Nephron progenitor cell (in vitro differentiated cells): ENCODE results near the gene KCTD17.

Experiments used
- DNase-seq: peaks from one replicate; pipeline ENCODE4 v3.0.0; 2021
- H3K27ac Mint-ChIP-seq: 2 replicates; pipeline ENCODE4 v1.8.0; 2021; ENCODE audit warnings: mild to moderate bottlenecking, moderate library complexity, mixed read lengths
- H3K27me3 Mint-ChIP-seq: 2 replicates; pipeline ENCODE4 v1.8.0; 2021; ENCODE audit warnings: mild to moderate bottlenecking, low read depth, mixed read lengths; ENCODE audit not compliant: poor library complexity
- H3K36me3 Mint-ChIP-seq: 2 replicates; pipeline ENCODE4 v1.8.0; 2021; ENCODE audit warnings: low read depth, mixed read lengths
- H3K4me1 Mint-ChIP-seq: 2 replicates; pipeline ENCODE4 v1.8.0; 2021; ENCODE audit warnings: mixed read lengths
- H3K4me3 Mint-ChIP-seq: 2 replicates; pipeline ENCODE4 v1.8.0; 2021; ENCODE audit warnings: mild to moderate bottlenecking, moderate library complexity, mixed read lengths
- H3K9me3 Mint-ChIP-seq: 2 replicates; pipeline ENCODE4 v1.8.0; 2021; ENCODE audit warnings: mild to moderate bottlenecking, moderate library complexity, mixed read lengths
- TF ChIP-seq, protein P1 (sequence below): fragments of 200-600 bp; sonication (generic); IDR thresholded peaks from 2 replicates; pipeline ENCODE4 v1.5.0; 2021; ENCODE audit warnings: antibody characterized with exemption

The KCTD17 gene

DNA sequence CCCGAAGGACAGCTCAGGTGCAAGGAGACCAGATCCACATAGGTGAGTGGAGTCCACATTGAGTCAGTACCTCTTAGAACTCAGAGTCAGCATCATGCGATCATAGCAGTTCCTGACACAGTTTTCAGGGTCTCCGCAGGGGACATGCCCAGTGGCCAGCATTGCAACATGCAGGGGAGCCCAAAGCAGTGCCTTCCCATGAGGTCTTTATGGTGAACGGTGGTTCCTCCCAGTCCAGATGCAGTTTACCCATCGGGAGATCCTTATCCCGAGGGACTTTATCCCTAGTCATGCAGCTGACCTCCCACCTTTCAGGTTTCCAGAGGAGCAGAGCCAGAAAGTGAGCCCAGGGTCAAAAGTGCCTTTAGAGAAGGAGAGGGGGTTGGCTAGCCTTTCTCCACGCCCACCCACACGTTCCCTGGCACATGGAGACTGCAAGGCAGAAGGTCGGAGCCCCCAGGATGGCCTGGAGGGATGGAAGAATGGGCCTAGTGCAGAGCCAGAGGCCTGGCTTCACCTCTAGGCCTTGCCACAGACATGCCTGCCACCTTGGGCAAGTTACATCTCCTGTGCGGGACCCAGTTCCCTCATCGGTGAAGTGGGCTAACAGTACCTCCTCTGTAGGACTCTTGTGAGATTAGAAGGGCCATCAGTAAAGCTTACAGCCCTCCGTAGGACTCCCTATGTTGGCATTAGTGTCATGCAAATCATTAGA, 6.4 kb downstream of the KCTD17 start:
- H3K4me1 Mint-ChIP-seq: peaks cover 6% of the 10 kb centered on the region
- DNase-seq: no peak
- H3K27me3 Mint-ChIP-seq: peaks cover 3% of the 10 kb centered on the region
- no peak overlapping the region for H3K27ac Mint-ChIP-seq
- no peak overlapping the region for H3K4me3 Mint-ChIP-seq
- TF ChIP-seq, protein P1, sequence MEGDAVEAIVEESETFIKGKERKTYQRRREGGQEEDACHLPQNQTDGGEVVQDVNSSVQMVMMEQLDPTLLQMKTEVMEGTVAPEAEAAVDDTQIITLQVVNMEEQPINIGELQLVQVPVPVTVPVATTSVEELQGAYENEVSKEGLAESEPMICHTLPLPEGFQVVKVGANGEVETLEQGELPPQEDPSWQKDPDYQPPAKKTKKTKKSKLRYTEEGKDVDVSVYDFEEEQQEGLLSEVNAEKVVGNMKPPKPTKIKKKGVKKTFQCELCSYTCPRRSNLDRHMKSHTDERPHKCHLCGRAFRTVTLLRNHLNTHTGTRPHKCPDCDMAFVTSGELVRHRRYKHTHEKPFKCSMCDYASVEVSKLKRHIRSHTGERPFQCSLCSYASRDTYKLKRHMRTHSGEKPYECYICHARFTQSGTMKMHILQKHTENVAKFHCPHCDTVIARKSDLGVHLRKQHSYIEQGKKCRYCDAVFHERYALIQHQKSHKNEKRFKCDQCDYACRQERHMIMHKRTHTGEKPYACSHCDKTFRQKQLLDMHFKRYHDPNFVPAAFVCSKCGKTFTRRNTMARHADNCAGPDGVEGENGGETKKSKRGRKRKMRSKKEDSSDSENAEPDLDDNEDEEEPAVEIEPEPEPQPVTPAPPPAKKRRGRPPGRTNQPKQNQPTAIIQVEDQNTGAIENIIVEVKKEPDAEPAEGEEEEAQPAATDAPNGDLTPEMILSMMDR: no peak
- H3K36me3 Mint-ChIP-seq: no peaks in the 10 kb centered on the region
- H3K9me3 Mint-ChIP-seq: no peaks in the 10 kb centered on the region

DNA sequence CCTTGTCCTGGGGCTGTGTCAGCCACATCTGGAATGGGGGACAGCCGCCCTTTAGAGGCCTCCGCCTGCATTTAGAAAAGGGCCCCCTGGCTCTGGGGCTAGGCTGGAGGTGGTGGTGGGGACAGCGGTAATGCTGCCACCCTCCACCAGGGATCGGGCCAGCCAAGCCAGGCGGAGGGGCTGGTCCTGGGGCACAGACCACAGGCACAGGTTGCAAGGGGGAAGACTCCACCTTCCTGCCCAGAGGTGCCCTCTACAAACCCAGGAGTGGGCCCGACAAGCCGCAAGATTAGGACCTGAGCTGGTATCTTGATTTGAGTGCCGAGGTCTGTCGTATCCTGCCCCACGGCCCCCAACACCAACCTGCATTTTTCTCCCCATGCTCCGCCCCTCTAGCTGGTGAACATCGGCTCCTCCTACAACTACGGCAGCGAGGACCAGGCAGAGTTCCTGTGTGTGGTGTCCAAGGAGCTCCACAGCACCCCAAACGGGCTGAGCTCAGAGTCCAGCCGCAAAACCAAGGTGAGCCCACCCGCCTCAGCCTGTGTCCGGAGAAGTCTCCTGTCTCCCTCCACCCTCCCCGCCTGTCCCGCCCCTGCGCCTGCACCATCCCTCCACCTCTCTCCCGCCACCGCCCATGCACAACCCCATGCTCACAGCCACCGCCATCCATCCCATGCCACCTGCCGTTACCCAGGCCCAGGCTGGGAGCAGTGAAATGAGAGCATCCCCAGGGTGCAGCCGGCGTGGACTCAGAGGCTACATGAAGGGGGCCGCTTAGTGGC, 7.6 kb downstream of the KCTD17 start:
- H3K9me3 Mint-ChIP-seq: no peaks in the 10 kb centered on the region
- DNase-seq: no peak
- no peaks in the 10 kb centered on the region for H3K36me3 Mint-ChIP-seq
- no peak overlapping the region for H3K27ac Mint-ChIP-seq
- H3K27me3 Mint-ChIP-seq: no peaks in the 10 kb centered on the region
- H3K4me3 Mint-ChIP-seq: no peak overlapping the region
- no peaks in the 10 kb centered on the region for H3K4me1 Mint-ChIP-seq
- TF ChIP-seq, protein P1: no peak

- Mint-ChIP-seq H3K4me1 (no peaks in the 10 kb centered on the region), H3K9me3 (no peaks in the 10 kb centered on the region), H3K27me3 (peaks cover 4% of the 10 kb centered on the region), H3K36me3 (no peaks in the 10 kb centered on the region), H3K27ac (no peak overlapping the region), H3K4me3 (no peak overlapping the region)
- DNase-seq: no peak
- TF ChIP-seq, protein P1: no peak
Measured at GRCh38 chr22:37059876-37060449, 8.4 kb downstream of the KCTD17 start.

DNA sequence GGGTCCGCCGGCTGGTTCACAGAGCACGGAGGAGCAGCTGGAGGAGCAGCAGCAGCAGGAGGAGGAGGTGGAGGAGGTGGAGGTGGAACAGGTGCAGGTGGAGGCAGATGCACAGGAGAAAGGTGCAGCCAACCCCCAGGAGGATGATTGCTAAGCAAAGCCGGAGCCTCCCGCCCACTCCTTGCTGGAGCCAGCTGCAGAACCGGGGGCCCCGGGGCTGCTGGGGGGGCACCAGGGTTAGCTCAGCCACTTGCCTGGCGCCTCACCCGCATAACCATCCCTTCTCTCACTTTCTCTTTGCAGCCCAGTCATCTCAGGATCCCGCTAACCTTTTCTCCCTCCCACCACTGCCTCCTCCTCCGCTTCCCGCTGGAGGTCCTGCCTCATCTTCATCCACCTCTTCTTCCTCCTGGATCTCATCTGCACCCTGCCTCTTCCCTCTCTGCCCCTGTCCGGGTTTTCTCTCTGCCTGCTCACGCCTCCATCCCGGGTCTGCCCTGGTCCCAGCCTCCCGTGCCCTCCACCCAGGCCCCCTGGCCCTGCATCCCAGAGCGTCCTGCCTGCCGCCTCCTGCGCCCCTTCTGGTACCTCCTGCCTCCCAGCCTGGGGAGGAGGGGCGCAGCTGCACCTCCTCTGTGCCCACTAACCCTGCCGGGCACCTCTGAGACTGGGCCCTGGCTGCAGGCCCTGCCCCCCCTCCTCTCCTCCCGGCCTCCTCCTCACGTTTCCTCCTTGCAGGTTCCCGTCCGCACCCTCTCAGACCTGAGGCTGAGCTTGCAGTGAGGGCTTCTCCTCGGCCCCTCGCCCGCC, 9.5 kb downstream of the KCTD17 start:
- no peak overlapping the region for H3K4me3 Mint-ChIP-seq
- H3K27me3 Mint-ChIP-seq: peaks cover 4% of the 10 kb centered on the region
- H3K4me1 Mint-ChIP-seq: no peaks in the 10 kb centered on the region
- H3K27ac Mint-ChIP-seq: no peak overlapping the region
- DNase-seq: no peak
- TF ChIP-seq, protein P1: no peak
- no peaks in the 10 kb centered on the region for H3K36me3 Mint-ChIP-seq
- no peaks in the 10 kb centered on the region for H3K9me3 Mint-ChIP-seq

DNA sequence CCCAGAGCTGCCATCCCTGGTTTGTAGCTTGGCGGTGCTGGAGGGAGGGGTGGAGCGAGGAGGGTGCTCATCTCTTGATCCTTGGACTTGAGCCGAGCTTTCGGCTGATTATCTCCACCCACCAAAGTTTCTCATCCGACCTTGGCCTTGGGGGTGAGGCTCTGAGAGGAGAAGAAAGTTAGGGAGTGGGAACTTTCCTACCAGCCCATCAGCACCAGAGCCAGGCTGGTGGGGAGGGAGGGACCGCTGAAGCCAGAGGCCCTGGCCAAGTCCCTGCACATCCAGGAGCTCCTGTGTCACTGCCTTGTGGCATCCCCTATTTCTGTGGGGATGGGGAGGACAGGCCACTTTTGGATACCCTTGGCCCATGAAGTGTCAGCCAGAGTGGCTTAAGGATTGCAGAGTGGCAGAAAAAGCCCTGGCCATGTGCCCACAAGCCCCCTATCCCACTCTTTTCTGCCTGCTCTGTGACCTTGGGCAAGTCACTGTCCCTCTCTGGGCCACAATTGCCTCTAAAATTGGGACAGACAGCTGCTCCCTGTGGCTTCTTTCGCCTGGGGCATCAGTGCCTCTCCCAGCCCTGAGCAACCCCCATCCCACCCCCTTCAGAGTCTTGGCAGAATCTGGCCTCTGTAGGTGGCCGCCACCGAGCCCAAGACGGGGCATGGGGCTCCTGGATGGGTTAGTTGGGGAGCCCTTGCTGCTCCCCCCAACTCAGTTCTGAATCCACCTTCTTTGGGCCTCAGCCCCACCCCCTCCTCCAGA, 10.3 kb downstream of the KCTD17 start:
- H3K36me3 Mint-ChIP-seq: no peaks in the 10 kb centered on the region
- H3K27me3 Mint-ChIP-seq: peaks cover 4% of the 10 kb centered on the region
- H3K4me3 Mint-ChIP-seq: no peak overlapping the region
- H3K9me3 Mint-ChIP-seq: no peaks in the 10 kb centered on the region
- no peak for DNase-seq
- TF ChIP-seq, protein P1: no peak
- no peak overlapping the region for H3K27ac Mint-ChIP-seq
- H3K4me1 Mint-ChIP-seq: no peaks in the 10 kb centered on the region
